ENCODE results near the gene UHRF1. TPM values are rescaled to one million over a fixed set of nuclear protein-coding genes. Genes with fewer than 3 reads are reported as not detected.
"Not testable (repeated sequence)": the region's sequence is repeated elsewhere in the genome, so short reads cannot be mapped to it uniquely, and the experiment has no call there.

UHRF1 gene
- total and polyA plus RNA-seq, 4 donors, result 0.64 to 3.9 (median 2.3) TPM

DNA sequence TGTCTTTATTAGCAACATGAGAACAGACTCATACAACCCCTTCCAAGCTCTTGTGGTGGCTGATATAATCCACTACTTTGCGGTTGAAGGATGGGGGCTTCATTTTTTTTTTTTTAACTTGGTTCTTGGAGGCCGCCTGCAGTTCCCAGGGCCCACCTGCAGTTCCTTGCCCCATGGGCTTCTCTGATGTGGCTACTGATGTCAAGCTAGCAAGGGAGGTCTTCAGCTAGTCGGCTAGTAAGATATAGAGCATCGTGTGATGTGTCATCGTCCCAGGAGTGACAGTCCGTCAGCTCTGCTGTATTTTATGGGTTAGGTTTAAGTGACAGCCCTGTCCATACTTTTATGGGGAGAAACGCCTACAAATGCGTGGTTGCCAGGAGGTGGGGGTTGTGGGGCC is 26.1 kb downstream of the UHRF1 start:
- Histone ChIP-seq H3K4me3 (ENCODE audit: low read length in 2 of 2) (no peak overlapping the region), H3K27ac (ENCODE audit: low read depth in 1 of 2, low read length in 2 of 2) (no peak overlapping the region), H3K27me3 (ENCODE audit: control insufficient read depth in 1 of 2, insufficient read depth in 2 of 2, low read length in 1 of 2) (no peaks in the 10 kb centered on the region), H3K36me3 (ENCODE audit: control insufficient read depth in 1 of 2, insufficient read depth in 2 of 2, low read length in 1 of 2) (no peaks in the 10 kb centered on the region), H3K9me3 (ENCODE audit: control insufficient read depth, low read length) (no peaks in the 10 kb centered on the region), H3K4me1 (ENCODE audit: control insufficient read depth in 1 of 2, insufficient read depth in 2 of 2, low read length in 2 of 2) (no peaks in the 10 kb centered on the region)
- 94 to 95% methylated on average over 8 of the region's 8 CpGs for WGBS, 2 donors
- intact Hi-C loops (cut with DNase I), result no loop called here
- no peak for ATAC-seq (ENCODE audit: low FRiP score)
- no peak for DNase-seq

DNA sequence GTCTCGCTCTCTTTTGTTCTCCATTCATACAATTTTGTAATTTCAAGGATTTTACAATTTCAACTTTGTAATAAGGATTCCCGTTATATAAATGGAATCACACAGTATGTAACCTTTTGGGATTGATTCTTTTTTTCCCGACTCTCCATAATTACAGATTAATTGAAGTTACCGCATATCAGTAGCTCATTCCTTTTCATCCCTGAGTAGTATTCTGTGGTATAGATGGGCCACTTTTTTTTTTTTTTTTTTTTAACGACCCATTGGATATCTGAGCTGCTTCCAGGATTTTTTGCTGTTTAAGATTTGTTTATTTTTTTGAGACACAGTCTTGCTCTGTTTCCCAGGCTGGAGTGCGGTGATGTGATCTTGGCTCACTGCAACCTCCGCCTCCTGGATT is 27.8 kb downstream of the UHRF1 start:
- H3K9me3 ChIP-seq (ENCODE audit: control insufficient read depth, low read length), result no peaks in the 10 kb centered on the region
- intact Hi-C loops (cut with DNase I), result no loop called here
- H3K27ac ChIP-seq (ENCODE audit: low read depth in 1 of 2, low read length in 2 of 2), result no peak overlapping the region
- H3K36me3 ChIP-seq (ENCODE audit: control insufficient read depth in 1 of 2, insufficient read depth in 2 of 2, low read length in 1 of 2), result no peaks in the 10 kb centered on the region
- DNase-seq (no peak), ATAC-seq (ENCODE audit: low FRiP score) (no peak)
- 89 to 92% methylated on average over 7 of the region's 7 CpGs for WGBS, 2 donors
- no peaks in the 10 kb centered on the region for H3K4me1 ChIP-seq (ENCODE audit: control insufficient read depth in 1 of 2, insufficient read depth in 2 of 2, low read length in 2 of 2)
- no peak overlapping the region for H3K4me3 ChIP-seq (ENCODE audit: low read length in 2 of 2)
- no peaks in the 10 kb centered on the region for H3K27me3 ChIP-seq (ENCODE audit: control insufficient read depth in 1 of 2, insufficient read depth in 2 of 2, low read length in 1 of 2)

DNA sequence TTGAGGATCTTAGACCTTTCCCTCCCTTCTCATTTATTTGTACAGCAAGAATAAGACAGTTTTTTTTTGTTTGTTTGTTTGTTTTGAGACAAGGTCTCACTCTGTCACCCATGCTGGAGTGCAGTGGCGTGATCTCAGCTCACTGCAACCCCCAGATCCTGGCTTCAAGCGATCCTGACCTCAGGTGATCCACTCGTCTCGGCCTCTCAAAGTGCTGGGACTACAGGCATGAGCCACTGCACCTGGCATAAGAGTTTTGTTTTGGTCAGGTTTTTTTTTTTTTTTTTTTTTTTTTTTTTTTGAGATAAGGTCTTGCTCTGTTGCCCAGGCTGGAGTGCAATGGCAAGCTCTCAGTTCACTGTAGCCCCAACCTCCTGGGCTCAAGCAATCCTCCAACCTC is 29.2 kb downstream of the UHRF1 start:
- H3K4me3 ChIP-seq (ENCODE audit: low read length in 2 of 2); H3K27me3 ChIP-seq (ENCODE audit: control insufficient read depth in 1 of 2, insufficient read depth in 2 of 2, low read length in 1 of 2); H3K36me3 ChIP-seq (ENCODE audit: control insufficient read depth in 1 of 2, insufficient read depth in 2 of 2, low read length in 1 of 2); H3K4me1 ChIP-seq (ENCODE audit: control insufficient read depth in 1 of 2, insufficient read depth in 2 of 2, low read length in 2 of 2); intact Hi-C loops (cut with DNase I); ATAC-seq (ENCODE audit: low FRiP score); H3K9me3 ChIP-seq (ENCODE audit: control insufficient read depth, low read length); H3K27ac ChIP-seq (ENCODE audit: low read depth in 1 of 2, low read length in 2 of 2); DNase-seq: not testable (repeated sequence)
- 93 to 94% methylated on average over 4 of the region's 4 CpGs for WGBS, 2 donors

GRCh38 chr19:4939466-4939865 is 30.2 kb downstream of the UHRF1 start:
- H3K4me1 ChIP-seq (ENCODE audit: control insufficient read depth in 1 of 2, insufficient read depth in 2 of 2, low read length in 2 of 2), result no peaks in the 10 kb centered on the region
- no peak for DNase-seq
- no peak overlapping the region for H3K27ac ChIP-seq (ENCODE audit: low read depth in 1 of 2, low read length in 2 of 2)
- no peaks in the 10 kb centered on the region for H3K36me3 ChIP-seq (ENCODE audit: control insufficient read depth in 1 of 2, insufficient read depth in 2 of 2, low read length in 1 of 2)
- H3K4me3 ChIP-seq (ENCODE audit: low read length in 2 of 2), result no peak overlapping the region
- WGBS, 2 donors, result 95 to 96% methylated on average over 7 of the region's 7 CpGs
- intact Hi-C loops (cut with DNase I), result no loop called here
- no peak for ATAC-seq (ENCODE audit: low FRiP score)
- H3K27me3 ChIP-seq (ENCODE audit: control insufficient read depth in 1 of 2, insufficient read depth in 2 of 2, low read length in 1 of 2), result no peaks in the 10 kb centered on the region
- H3K9me3 ChIP-seq (ENCODE audit: control insufficient read depth, low read length), result no peaks in the 10 kb centered on the region

DNA sequence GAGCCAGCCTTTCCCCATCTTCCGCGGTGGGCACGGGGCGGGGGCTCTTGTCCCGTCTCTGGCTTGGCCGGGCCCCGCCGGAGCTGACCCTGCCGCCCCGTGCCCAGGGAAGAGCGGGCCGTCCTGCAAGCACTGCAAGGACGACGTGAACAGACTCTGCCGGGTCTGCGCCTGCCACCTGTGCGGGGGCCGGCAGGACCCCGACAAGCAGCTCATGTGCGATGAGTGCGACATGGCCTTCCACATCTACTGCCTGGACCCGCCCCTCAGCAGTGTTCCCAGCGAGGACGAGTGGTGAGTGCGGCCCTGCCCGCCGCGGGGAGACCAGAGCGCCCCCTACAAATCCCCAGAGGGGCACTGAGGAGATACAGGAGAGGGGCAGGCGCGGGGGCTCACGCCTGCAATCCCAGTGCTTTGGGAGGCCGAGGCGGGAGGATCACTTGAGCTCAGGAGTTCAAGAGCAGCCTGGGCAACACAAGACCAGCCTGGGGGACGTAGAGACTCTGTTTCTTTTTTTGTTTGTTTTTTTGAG is 32.4 kb downstream of the UHRF1 start:
- 96 to 99% methylated on average over 28 to 35 of the region's 35 CpGs for WGBS, 2 donors
- H3K27me3 ChIP-seq (ENCODE audit: control insufficient read depth in 1 of 2, insufficient read depth in 2 of 2, low read length in 1 of 2); H3K9me3 ChIP-seq (ENCODE audit: control insufficient read depth, low read length); H3K27ac ChIP-seq (ENCODE audit: low read depth in 1 of 2, low read length in 2 of 2); ATAC-seq (ENCODE audit: low FRiP score); H3K4me1 ChIP-seq (ENCODE audit: control insufficient read depth in 1 of 2, insufficient read depth in 2 of 2, low read length in 2 of 2); H3K36me3 ChIP-seq (ENCODE audit: control insufficient read depth in 1 of 2, insufficient read depth in 2 of 2, low read length in 1 of 2); intact Hi-C loops (cut with DNase I); DNase-seq; H3K4me3 ChIP-seq (ENCODE audit: low read length in 2 of 2): not testable (repeated sequence)

GRCh38 chr19:4950650-4951049 is 41.3 kb downstream of the UHRF1 start:
- H3K27me3 ChIP-seq (ENCODE audit: control insufficient read depth in 1 of 2, insufficient read depth in 2 of 2, low read length in 1 of 2); H3K4me1 ChIP-seq (ENCODE audit: control insufficient read depth in 1 of 2, insufficient read depth in 2 of 2, low read length in 2 of 2); H3K27ac ChIP-seq (ENCODE audit: low read depth in 1 of 2, low read length in 2 of 2); H3K36me3 ChIP-seq (ENCODE audit: control insufficient read depth in 1 of 2, insufficient read depth in 2 of 2, low read length in 1 of 2); DNase-seq; H3K4me3 ChIP-seq (ENCODE audit: low read length in 2 of 2); intact Hi-C loops (cut with DNase I); ATAC-seq (ENCODE audit: low FRiP score); H3K9me3 ChIP-seq (ENCODE audit: control insufficient read depth, low read length): not testable (repeated sequence)
- WGBS, 2 donors, result 94 to 96% methylated on average over 21 to 23 of the region's 23 CpGs

DNA sequence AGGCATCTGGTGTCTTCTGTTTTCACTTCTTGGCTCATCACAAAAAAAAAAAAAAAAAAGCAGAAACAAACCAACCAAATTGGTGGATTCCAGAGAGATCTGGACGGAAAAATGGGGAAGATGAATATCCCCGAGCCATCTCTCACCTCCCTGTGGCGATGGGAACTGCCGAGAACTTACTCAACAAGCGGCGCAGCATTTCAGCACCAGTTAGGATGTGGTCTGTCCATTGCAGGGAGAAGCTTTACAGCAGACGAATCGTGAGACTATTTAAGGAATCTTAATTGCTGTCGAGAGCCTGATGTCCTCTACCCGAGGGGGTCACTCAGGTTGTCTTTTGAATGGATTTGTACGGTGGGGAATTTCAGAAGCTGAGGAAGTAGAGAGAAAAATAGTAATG is 42.4 kb downstream of the UHRF1 start:
- WGBS, 2 donors, result 82 to 89% methylated on average over 11 of the region's 11 CpGs
- H3K36me3 ChIP-seq (ENCODE audit: control insufficient read depth in 1 of 2, insufficient read depth in 2 of 2, low read length in 1 of 2), result no peaks in the 10 kb centered on the region
- no peaks in the 10 kb centered on the region for H3K4me1 ChIP-seq (ENCODE audit: control insufficient read depth in 1 of 2, insufficient read depth in 2 of 2, low read length in 2 of 2)
- no peaks in the 10 kb centered on the region for H3K9me3 ChIP-seq (ENCODE audit: control insufficient read depth, low read length)
- H3K4me3 ChIP-seq (ENCODE audit: low read length in 2 of 2), result no peak overlapping the region
- ATAC-seq (ENCODE audit: low FRiP score), result no peak
- intact Hi-C loops (cut with DNase I), result no loop called here
- H3K27ac ChIP-seq (ENCODE audit: low read depth in 1 of 2, low read length in 2 of 2), result no peak overlapping the region
- no peak for DNase-seq
- H3K27me3 ChIP-seq (ENCODE audit: control insufficient read depth in 1 of 2, insufficient read depth in 2 of 2, low read length in 1 of 2), result no peaks in the 10 kb centered on the region

GRCh38 chr19:4952945-4953344 is 43.6 kb downstream of the UHRF1 start:
- H3K4me1 ChIP-seq (ENCODE audit: control insufficient read depth in 1 of 2, insufficient read depth in 2 of 2, low read length in 2 of 2), result no peaks in the 10 kb centered on the region
- WGBS, 2 donors, result 96 to 97% methylated on average over 18 of the region's 18 CpGs
- intact Hi-C loops (cut with DNase I), result no loop called here
- H3K27ac ChIP-seq (ENCODE audit: low read depth in 1 of 2, low read length in 2 of 2), result no peak overlapping the region
- H3K27me3 ChIP-seq (ENCODE audit: control insufficient read depth in 1 of 2, insufficient read depth in 2 of 2, low read length in 1 of 2), result no peaks in the 10 kb centered on the region
- no peaks in the 10 kb centered on the region for H3K36me3 ChIP-seq (ENCODE audit: control insufficient read depth in 1 of 2, insufficient read depth in 2 of 2, low read length in 1 of 2)
- no peaks in the 10 kb centered on the region for H3K9me3 ChIP-seq (ENCODE audit: control insufficient read depth, low read length)
- DNase-seq (no peak), ATAC-seq (ENCODE audit: low FRiP score) (no peak)
- H3K4me3 ChIP-seq (ENCODE audit: low read length in 2 of 2), result no peak overlapping the region

- H3K36me3 ChIP-seq (ENCODE audit: control insufficient read depth in 1 of 2, insufficient read depth in 2 of 2, low read length in 1 of 2); intact Hi-C loops (cut with DNase I); DNase-seq; H3K9me3 ChIP-seq (ENCODE audit: control insufficient read depth, low read length); H3K27me3 ChIP-seq (ENCODE audit: control insufficient read depth in 1 of 2, insufficient read depth in 2 of 2, low read length in 1 of 2); H3K27ac ChIP-seq (ENCODE audit: low read depth in 1 of 2, low read length in 2 of 2); ATAC-seq (ENCODE audit: low FRiP score); H3K4me1 ChIP-seq (ENCODE audit: control insufficient read depth in 1 of 2, insufficient read depth in 2 of 2, low read length in 2 of 2); H3K4me3 ChIP-seq (ENCODE audit: low read length in 2 of 2): not testable (repeated sequence)
- WGBS, 2 donors, result 92 to 93% methylated on average over 39 to 46 of the region's 46 CpGs
Observed at GRCh38 chr19:4954320-4955149, 45.2 kb downstream of the UHRF1 start.

Measured in aorta (tissue), 5 donors.